NCI-H226 (cell line): ENCODE measurements around the gene LUZP1.

Experiments used
- DNase-seq: peaks from one replicate; pipeline ENCODE4 v3.0.0-alpha.2; 2015

The LUZP1 gene

DNA sequence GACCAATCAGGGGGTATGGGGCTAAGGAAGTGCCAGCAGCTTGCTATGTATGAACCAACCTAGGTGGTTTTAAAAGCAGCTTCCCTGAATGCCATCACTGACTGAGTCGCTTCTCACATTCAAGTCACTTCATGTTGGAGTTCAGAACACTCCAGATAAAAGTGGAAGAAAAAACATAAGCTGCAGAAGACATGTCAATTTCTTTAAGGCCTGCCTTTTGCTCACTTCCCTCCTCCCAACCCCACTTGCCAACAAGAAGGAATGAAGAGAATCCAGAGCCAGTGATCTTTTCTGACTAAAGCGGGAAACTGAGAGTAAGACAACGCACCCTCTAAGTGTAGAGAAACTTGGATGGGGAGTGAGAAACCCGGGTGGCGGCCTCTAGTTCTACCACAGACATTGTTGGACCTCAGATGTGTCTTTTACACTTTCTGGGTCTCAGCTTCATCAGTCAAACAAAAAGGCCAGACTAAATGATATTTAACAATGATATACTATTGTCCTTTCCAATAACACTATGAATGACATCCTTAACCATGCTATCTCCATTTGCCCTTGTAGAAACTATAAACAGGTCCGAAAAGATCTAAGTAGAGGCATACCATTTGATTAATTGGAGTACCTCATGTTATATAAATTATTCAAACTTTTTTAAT, 54.1 kb downstream of the LUZP1 start:
- no peak for DNase-seq

DNA sequence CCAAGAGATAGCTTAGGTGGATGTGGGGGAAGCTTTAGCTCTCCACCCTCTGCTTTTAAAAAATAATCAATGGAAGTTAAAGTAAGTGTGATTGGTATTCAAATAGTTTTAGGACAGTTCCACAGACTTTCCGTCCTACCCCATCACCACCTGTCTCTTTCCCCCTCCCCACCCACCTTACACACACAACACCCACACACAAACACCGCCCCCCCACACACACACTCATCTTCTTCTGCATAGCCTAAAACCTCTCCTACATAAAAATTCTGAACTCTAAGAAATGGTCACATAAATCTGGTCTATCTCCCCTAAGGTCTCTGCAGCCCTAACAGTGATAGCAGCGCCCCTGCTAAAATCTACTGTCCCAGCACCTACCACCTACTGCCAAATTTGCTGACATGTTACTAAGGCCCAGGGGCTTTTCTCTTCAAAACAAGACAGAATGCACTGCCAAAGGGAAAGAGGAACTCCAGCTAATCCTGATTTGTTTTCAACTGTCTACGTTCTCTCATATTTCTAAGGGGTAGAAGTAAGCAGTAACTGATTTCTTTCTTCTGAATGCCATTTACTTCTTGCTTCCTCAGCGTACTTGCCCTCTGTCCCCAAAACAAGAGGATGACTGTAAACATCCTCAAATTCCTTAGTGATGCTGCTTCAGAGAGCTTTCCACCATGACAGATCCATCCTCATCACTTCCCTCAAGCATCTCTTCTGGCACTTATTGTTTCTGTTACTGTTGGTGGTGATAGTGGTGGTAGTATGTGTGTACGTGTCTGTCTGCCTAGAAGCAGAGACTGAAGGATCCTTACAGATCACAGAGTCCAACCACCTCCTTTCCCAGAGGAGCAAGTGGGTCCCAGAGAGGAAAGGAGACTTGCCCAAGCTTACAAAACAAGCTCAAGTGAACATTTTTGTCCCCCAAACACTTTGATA, 56.8 kb downstream of the LUZP1 start:
- no peak for DNase-seq

- DNase-seq = no peak
These were observed 58.3 kb downstream of the LUZP1 start for GRCh38 chr1:23110391-23110790.

DNA sequence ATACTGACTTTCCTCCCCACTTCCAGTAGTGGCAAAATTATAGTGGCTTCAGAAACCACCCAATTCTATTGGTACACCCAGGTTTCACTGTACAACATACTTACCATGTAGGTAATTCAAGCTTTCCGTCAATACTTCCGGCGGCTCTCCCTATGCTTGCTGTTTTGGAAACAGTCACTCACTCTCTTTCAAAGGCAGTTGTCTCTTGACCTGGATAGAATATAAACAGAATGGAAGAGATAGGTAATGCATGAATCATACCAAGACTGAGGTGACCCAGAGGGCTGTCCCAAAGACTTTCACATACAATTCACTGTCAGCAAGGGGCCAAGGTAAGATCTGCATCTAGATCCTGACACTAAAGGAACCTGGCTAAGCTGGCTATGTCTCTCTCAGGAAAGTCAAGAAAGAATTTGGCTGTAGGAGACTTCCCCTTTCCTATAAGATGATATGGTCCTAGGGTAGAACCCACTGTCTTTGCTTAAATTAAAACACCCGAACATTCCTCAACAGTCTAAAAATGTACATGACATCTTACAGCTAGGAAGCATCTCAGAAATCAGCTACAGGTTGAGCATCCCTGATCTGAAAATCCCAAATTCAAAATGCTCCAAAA, 59.6 kb downstream of the LUZP1 start:
- DNase-seq = no peak

DNA sequence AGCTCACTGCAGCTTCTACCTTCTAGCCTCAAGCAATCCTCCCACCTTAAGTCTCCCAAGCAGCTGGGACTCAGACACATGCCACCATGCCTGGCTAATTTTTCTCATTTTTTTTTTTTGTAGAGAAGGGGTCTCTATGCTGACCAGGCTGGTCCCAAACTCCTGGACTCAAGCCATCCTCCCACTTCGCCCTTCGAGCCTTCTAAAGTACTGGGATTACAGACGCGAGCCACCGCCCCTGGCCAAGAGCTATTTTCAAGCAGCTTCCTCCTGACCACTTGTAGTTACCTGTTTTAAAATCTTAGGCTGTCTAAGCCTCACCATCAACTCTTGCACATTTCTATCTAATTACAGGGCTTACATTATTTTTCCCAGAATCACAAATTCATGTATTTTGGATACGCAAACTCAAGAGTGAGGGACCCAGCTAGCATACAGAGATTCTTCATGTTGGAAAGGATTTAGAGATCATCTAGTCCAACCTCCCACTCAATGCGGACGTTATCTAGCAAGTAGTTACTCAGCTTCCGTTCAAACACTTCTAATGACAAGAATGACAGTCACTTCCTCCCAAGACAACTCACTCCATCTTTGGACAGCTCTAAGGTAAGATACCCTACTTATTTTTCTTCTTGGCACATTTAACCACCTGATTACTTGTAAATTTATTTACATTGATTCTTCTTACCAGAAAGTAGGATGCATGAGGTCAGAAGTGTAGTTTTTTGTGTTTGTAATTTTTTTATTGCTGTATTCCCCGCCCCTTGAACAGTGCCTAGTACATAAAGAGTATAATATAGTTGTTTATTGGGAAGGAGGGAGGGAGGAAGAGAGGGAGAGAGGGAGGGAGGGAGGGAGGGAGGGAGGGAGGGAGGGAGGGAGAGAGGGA, 65.4 kb downstream of the LUZP1 start:
- DNase-seq = peak; percentile 70

- DNase-seq = peak; percentile 28
These were observed 66.4 kb downstream of the LUZP1 start for GRCh38 chr1:23102289-23102688.

GRCh38 chr1:23101887-23102286, 66.8 kb downstream of the LUZP1 start:
- peak; percentile 26 for DNase-seq

DNA sequence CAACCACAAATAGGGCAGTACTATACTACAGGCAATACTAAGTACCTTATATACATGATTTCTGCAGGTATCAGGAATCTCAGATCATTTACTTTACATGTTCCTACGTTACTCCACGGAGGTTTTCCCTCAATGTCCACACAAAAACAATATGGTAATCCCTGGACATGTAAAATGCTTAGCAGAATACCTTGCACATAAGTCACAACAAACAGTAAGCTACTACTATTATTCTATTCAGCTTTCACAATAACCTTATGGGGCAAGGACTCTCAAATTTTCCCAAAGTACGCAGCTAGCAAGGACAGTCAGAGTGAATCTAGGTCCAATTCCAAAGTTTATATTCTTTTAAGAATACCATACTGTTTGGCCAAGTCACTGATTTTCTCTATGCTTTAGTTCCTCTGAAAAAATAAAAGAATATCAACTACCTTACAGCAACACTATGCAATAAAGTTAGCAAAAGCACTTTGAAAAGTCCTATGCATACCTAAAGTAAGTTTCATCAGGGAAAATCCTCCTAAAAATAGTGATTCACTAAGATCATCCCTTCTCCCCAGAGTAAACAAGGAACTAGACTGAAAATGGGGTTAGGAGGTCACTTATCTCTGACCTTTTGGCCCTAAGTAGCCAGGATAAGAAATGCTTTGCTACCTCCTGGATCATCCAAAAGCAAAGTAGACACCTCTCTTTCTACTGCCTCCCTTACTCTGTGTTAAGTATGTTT, 67.4 kb downstream of the LUZP1 start:
- peak; percentile 78 for DNase-seq

DNA sequence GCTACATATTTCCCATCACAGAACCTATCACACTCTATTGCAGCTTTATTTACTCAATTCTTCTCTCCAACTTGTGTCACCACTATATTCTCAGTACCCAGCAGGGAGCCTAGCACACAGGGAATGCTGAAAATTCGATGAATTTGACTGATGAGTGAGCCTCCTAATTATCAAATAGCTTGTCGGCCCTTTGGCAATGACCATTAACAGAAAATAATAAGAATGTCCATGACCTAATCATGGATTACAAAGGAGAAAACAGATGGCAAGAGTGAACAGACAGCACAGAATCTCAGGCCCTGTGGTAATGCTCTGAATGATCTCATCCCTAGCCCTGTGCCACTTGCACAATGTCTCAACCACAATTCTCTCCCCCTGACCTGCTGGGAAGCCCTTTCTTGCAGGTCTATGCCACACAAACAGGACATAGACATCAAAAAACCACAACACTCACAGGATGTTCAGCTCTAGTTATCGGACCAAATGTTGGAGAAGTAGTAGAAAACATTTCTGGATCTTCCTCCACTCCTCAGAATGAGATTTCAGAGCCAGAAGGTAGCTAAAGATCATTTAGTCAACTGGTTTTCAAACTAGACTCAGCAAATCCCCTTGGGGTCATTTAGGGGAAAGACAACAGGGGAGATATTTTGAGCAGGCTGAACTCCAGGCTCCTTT, 68.4 kb downstream of the LUZP1 start:
- DNase-seq = peak; percentile 94

DNA sequence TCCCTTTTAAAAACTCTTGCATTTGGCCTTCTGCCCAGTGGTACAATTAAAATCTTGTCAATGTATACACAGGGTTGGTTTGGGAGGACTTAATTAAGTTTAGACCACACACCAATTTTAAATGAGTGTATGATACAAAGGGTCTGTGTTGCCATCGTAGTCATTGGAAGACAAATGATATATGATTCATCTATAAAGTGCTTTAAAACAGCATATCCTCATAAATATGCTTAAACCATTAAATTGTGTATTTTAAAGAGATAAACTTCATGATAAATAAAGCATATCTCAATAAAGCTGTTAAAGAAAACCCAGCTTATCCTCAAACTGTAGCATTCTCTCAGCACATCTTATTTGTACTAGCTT, 69.5 kb downstream of the LUZP1 start:
- DNase-seq = no peak

DNA sequence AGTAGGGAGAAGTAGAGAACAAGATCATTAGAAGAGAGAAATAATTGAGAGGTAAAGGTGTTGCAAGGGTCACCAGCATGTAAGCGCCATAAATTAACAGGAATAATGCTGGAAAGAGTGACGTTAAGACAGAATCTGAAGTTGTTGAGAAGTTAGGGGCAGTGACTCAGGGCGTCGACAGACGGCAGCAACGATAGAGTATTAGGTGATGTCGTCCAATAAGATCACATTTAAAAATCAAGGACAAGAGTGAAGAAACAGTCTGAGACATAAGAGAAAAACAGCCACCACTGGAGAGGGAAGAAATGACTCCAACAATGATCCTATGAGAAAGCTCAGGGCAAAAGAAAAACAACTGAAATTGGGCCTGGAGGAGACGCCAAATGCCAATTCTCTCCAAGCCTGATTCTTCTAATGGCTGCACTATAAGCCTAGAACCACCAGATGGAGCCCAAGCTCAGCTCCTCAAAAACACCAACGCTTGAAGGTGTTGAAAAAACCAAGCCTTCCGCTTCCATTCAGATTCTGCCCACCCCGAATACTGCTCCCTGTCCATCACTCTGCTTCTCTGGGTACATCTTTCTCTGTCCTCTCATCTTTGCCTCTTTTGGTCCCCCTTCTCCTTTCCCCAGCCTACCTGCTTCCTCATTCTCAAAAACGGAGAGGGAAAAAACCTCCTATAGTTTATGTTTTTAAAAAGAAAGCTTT, 70.0 kb downstream of the LUZP1 start:
- DNase-seq = peak; percentile 51

GRCh38 chr1:23097316-23097715, 71.3 kb downstream of the LUZP1 start:
- DNase-seq = no peak

GRCh38 chr1:23092447-23092846, 76.2 kb downstream of the LUZP1 start:
- no peak for DNase-seq

DNA sequence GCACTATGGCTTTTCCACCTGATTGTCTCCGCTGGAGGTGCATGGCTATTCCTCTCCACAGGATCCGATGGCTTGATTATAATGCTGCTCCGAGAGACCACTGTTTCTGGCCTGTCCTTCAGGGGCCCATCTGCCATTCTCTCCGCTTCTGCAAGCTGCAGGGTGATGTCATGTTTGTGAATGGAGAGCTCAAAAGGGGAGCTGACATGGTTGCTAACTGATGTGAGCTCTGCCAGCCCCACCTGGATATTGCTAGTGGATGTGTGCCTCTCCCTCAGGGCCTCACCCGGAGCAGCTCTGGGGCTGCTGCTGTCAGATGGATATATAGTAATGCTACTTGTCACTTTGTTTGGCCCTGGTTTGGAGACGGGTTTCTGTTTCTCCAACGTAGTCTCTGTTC, 77.1 kb downstream of the LUZP1 start:
- no peak for DNase-seq

DNA sequence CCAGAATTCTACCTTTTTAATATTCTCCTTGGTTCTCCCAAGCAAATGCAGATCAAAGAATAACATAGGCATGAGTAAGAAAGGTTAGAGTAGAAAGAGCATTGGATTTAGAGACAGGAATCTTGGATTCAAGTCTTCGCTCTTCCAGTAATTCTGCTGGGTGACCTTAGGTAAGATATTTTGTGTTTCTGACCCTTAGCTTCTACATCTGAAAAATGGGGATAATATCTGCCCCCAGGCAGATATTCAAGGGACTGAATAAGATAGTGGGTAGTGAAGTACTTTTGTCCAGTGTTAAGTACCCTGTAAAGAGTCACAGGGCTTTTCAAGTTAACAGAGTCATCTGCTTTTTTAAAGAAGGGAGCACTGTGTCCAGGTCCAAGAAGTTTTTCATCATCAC, 78.6 kb downstream of the LUZP1 start:
- no peak for DNase-seq

- DNase-seq = no peak
These were observed 80.6 kb downstream of the LUZP1 start for GRCh38 chr1:23088027-23088426.

- no peak for DNase-seq
These were observed 83.0 kb downstream of the LUZP1 start for GRCh38 chr1:23085696-23086095.

- no peak for DNase-seq
These were observed 83.8 kb downstream of the LUZP1 start for GRCh38 chr1:23084880-23085279.

DNA sequence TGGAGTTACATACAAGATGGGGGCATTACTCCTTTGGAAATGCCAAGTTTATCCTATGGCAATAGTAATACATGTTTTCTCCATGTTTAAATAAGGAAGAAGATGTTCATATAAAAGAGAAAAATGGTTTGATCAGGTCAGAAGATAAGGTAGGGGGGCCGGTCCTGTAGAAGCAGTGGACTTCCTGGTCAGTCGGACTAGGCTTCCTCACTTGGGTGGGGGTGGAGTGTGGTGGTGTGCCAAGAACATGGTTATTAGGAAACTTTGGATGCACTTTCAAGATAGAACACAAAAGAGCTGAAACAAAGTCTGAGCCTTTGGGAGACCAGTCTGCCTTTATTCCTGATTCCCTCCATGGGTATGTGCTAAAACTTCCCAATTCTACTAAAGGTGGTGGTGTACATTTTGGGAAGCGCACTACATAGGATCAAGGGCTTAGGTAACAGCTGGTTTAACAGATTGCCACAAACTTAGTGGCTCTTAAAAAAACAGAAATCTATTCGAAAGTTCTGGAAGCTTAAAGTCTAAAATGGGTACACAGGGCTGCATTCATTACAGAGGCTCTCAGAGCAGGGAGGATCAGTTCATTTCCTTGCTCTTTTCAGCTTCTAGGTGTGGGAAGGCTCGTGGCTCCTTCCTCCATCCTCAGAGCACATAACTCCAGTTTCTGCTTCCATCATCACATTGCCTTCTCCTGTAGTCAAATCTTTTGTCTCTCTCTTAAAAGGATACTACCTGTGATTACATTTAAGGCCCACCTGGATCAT, 84.8 kb downstream of the LUZP1 start:
- no peak for DNase-seq

- no peak for DNase-seq
These were observed 87.3 kb downstream of the LUZP1 start for GRCh38 chr1:23081376-23081775.
